Motor neuron (in vitro differentiated cells): ENCODE measurements around the gene PRICKLE3. TPM values are rescaled to one million over a fixed set of nuclear protein-coding genes. Genes with fewer than 3 reads are reported as not detected.

Source experiments
- ATAC-seq, 8 experiments: fragments of 200-7000 bp; cut with Tn5 transposase; replicated peaks in 6 of 8; 2 replicates each; pipeline ENCODE4 v1.8.0; 2021; ENCODE audit warnings: mild to moderate bottlenecking in 8 of 8, moderate library complexity in 8 of 8
- H3K27ac ChIP-seq, 2 donors: fragments of 250-450 bp; sonication (Bioruptor Pico); 2 replicates each; pipeline ENCODE4 v1.9.0; 2021; ENCODE audit warnings: antibody characterized with exemption in 2 of 2, mild to moderate bottlenecking in 2 of 2, moderate library complexity in 1 of 2
- H3K4me1 ChIP-seq, 2 donors: fragments of 250-450 bp; sonication (Bioruptor Pico); replicated peaks in 1 of 2; 2 replicates each; pipeline ENCODE4 v1.6.1; 2021; ENCODE audit warnings: antibody characterized with exemption in 2 of 2, mild to moderate bottlenecking in 2 of 2, moderate library complexity in 1 of 2
- H3K4me3 ChIP-seq, 5 donors: fragments of 250-450 bp; sonication (Bioruptor Pico); 2 replicates each; pipeline ENCODE4 v1.9.0; 2021; ENCODE audit warnings: antibody characterized with exemption in 5 of 5, mild to moderate bottlenecking in 5 of 5, moderate library complexity in 4 of 5
- WGBS, 10 experiments: fragments of 450-650 bp; shearing (Covaris generic); methylation state at CpG; one replicate each; pipeline ENCODE4 v1.0.0; 2022; 5-methylcytosine and 5-hydroxymethylcytosine counted together
- in situ Hi-C, 9 experiments: fragments of 400-800 bp; cut with MboI; loops; one replicate each; pipeline ENCODE4 v1.15.0; 2021; ENCODE audit warnings: low sequenced_read_pairs in 9 of 9, low pct_unique_long_range_greater_than_20kb in 2 of 9; ENCODE audit not compliant: unreplicated experiment in 9 of 9
- total RNA-seq, 8 experiments: library from RNA; unstranded; fragments of 300-600 nt; gene quantifications; 2 replicates each; pipeline versions ENCODE4 v1.2.3 to v1.2.4, GENCODE V29; 2022

The PRICKLE3 gene
- total RNA-seq, result 10 to 100 TPM in 2 of 8 experiments, 1 to 10 TPM in 2, under 1 TPM in 4; 0.33 to 11.8 (median 1.1) TPM

DNA sequence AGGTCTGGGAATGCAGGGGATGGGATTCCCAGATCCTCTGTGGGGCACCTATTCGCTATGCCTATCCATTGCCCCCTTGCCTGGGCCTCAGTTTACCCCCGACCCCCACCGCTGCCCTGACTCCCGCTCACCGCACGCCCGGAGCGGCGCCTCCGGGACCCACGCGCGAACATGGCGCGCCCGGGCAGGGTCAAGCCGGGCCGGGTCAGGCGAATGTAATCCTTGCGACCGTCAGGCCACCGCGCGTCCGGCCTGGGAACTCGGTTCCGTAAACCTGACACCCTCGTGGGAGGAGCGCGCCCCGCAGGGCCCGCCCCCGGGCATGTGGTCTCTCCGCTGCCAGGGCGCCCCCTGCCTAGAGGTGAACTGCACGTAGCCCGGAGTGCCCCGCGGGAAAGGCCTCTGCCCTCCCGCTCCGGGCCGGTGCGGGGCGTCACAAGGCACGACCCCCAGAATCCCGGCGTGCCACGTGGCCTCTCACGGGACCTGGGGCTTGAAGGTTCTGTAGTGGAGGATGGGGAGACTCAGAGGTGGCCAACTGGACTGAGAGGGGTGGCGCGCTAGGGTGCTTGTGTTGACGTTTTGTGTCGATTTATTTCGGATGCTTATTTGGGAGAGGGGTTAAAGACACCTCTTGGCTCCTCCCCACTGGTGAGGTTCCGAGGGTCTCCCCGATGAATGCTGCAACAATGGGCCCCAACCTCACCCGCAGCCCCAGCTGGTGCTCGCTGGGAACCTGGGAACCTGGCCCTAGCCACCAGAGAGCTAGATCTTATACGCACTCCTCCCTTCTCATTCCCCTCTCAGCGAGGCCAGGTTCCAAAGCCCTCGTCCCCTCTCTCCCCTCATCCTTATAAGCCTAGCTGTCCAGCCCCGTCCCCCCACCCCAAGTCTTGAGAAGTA lies at the start of gene PRICKLE3:
PRICKLE3 (minus strand) TSS at position 249 of the 903 bp plus-strand sequence; CDS start at position 173, 76 bp downstream.
- 48 to 58% methylated on average over 4 to 5 of the region's 62 CpGs; no CpG with 5 or more reads in 8 of the 10 experiments for WGBS, 10 experiments
- Histone ChIP-seq H3K4me3 (peak within 1 kb of the TSS in 3 of 5 donors; percentile 12 to 33 (median 24)), H3K27ac (peak within 1 kb of the TSS in 1 of 2 donors; percentile 78), H3K4me1 (peaks cover 26 to 27% of the 10 kb centered on the region in 2 donors)
- ATAC-seq, result peak in 3 of 8 experiments; percentile 0 to 9 (median 5)
- in situ Hi-C loops, result no loop called here

- H3K4me3 ChIP-seq, result no peak overlapping the region
- ATAC-seq, result no peak
- in situ Hi-C loops, result no loop called here
- H3K27ac ChIP-seq, result no peak overlapping the region
- no CpG with 5 or more reads among the region's 56 CpGs for WGBS, 10 experiments
- peaks cover 0 to 4% of the 10 kb centered on the region in 2 donors for H3K4me1 ChIP-seq
Observed at GRCh38 chrX:49233887-49234555, 47.8 kb upstream of the PRICKLE3 start.

DNA sequence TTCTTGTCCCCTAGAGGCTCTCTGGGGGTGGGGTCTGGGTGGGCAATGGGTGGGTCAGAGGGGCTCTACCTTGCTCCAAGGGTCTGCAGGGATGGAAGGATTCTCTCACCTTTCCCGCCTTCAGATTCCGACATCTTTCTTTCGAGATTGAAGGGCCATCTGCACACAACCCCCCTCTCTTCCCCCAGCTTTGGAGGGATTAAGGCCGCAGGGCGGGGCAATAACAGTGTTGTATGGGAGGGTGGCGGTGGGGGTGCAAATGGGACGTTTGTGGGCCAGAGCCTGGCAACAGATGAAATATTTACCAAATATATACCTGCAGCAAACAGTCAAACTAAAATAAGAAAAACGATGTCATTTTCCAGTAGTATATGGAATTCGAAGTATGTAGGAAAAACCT lies 47.0 kb upstream of the PRICKLE3 start, which contains the start of gene CACNA1F:
CACNA1F (minus strand) TSS at position 165 of the 400 bp plus-strand sequence; CDS start at position 134, 31 bp downstream.
- 50 to 55% methylated on average over 1 to 2 of the region's 9 CpGs; no CpG with 5 or more reads in 8 of the 10 experiments for WGBS, 10 experiments
- no peak for ATAC-seq
- Histone ChIP-seq H3K4me1 (peaks cover 0 to 4% of the 10 kb centered on the region in 2 donors), H3K27ac (no peak within 1 kb of the TSS), H3K4me3 (no peak within 1 kb of the TSS)
- in situ Hi-C loops, result no loop called here

GRCh38 chrX:49232525-49232924 lies 46.4 kb upstream of the PRICKLE3 start:
- in situ Hi-C loops, result no loop called here
- Histone ChIP-seq H3K4me1 (peaks cover 0 to 4% of the 10 kb centered on the region in 2 donors), H3K27ac (no peak overlapping the region), H3K4me3 (no peak overlapping the region)
- WGBS, 10 experiments, result 18 to 100% (median 82%) methylated on average over 1 to 2 of the region's 2 CpGs; no CpG with 5 or more reads in 4 of the 10 experiments
- no peak for ATAC-seq

GRCh38 chrX:49231333-49232000 lies 45.3 kb upstream of the PRICKLE3 start:
- 29 to 83% methylated on average over 1 to 6 of the region's 10 CpGs; no CpG with 5 or more reads in 8 of the 10 experiments for WGBS, 10 experiments
- in situ Hi-C loops, result no loop called here
- Histone ChIP-seq H3K4me3 (no peak overlapping the region), H3K4me1 (peaks cover 0 to 4% of the 10 kb centered on the region in 2 donors), H3K27ac (no peak overlapping the region)
- ATAC-seq, result no peak

GRCh38 chrX:49230500-49231232 lies 44.5 kb upstream of the PRICKLE3 start:
- no peak overlapping the region for H3K4me3 ChIP-seq

DNA sequence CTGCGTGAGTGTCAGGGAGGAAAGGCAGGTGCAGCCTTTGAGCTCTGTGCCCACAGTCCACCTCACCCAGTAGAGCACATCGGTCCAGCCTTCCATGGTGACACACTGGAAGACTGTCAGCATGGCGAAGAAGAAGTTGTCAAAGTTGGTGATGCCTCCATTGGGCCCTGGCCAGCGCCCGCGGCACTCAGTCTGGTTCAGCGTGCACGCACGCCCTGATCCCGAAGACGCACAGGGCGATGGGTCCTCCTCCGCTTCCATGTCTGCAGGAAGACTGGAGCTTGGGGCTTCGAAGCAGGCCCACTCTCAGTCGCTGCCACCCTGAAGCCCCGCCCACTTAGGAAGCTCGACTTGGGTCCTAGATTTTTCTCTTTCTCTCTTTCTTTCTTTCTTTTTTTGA lies 42.0 kb upstream of the PRICKLE3 start:
- WGBS, 10 experiments, result 65% methylated on average over 2 of the region's 17 CpGs; no CpG with 5 or more reads in 9 of the 10 experiments
- Histone ChIP-seq H3K4me3 (no peak overlapping the region), H3K27ac (no peak overlapping the region), H3K4me1 (no peaks in the 10 kb centered on the region)
- ATAC-seq, result no peak
- in situ Hi-C loops, result no loop called here

More at GRCh38 chrX:49230500-49231232, 44.5 kb upstream of the PRICKLE3 start:
- peak in 5 of 8 experiments; percentile 30 to 80 (median 52) for ATAC-seq
- H3K4me1 ChIP-seq, result no peaks in the 10 kb centered on the region
- H3K27ac ChIP-seq, result no peak overlapping the region
- in situ Hi-C loops, result no loop called here
- 56% methylated on average over 9 of the region's 44 CpGs; no CpG with 5 or more reads in 9 of the 10 experiments for WGBS, 10 experiments

GRCh38 chrX:49227726-49228125 lies 41.6 kb upstream of the PRICKLE3 start:
- no peak for ATAC-seq
- WGBS, 10 experiments, result 58% methylated on average over 2 of the region's 2 CpGs; no CpG with 5 or more reads in 9 of the 10 experiments
- in situ Hi-C loops, result no loop called here
- no peaks in the 10 kb centered on the region for H3K4me1 ChIP-seq
- H3K4me3 ChIP-seq, result no peak overlapping the region
- H3K27ac ChIP-seq, result no peak overlapping the region

DNA sequence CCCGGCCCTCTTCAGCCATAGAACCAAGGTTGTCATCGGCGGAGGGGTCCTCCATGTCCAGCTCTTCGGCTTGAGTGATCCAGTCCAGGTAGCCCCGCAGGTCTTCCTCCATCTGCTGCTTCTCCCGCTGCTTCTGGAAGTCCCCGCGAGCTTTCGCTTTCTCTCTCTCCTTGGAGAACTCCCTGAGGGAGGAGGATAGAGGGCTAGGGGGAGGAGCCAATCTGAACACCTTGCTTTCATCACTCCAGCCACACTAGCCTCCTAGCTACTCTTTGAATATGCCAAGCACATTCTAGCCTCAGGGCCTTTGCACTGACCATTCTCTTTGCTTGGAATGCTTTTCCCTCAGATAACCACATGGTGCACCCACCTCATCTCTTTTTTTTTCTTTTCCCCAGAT lies 40.8 kb upstream of the PRICKLE3 start:
- no peaks in the 10 kb centered on the region for H3K4me1 ChIP-seq
- no peak for ATAC-seq
- in situ Hi-C loops, result no loop called here
- H3K4me3 ChIP-seq, result no peak overlapping the region
- H3K27ac ChIP-seq, result no peak overlapping the region
- WGBS, 10 experiments, result 82% methylated on average over 6 of the region's 9 CpGs; no CpG with 5 or more reads in 9 of the 10 experiments

GRCh38 chrX:49225858-49226257 lies 39.7 kb upstream of the PRICKLE3 start:
- no peak overlapping the region for H3K27ac ChIP-seq
- in situ Hi-C loops, result no loop called here
- ATAC-seq, result no peak
- H3K4me3 ChIP-seq, result no peak overlapping the region
- no peaks in the 10 kb centered on the region for H3K4me1 ChIP-seq
- WGBS, 10 experiments, result no CpG with 5 or more reads among the region's 14 CpGs

- in situ Hi-C loops, result no loop called here
- H3K4me1 ChIP-seq, result no peaks in the 10 kb centered on the region
- H3K4me3 ChIP-seq, result no peak overlapping the region
- WGBS, 10 experiments, result 0 to 80% (median 17%) methylated on average over 1 of the region's 2 CpGs; no CpG with 5 or more reads in 7 of the 10 experiments
- no peak overlapping the region for H3K27ac ChIP-seq
- ATAC-seq, result no peak
Observed at GRCh38 chrX:49221868-49222267, 35.7 kb upstream of the PRICKLE3 start.

GRCh38 chrX:49220100-49220499 lies 33.9 kb upstream of the PRICKLE3 start:
- Histone ChIP-seq H3K4me1 (no peaks in the 10 kb centered on the region), H3K27ac (no peak overlapping the region), H3K4me3 (no peak overlapping the region)
- ATAC-seq, result no peak
- in situ Hi-C loops, result no loop called here
